HepG2 (cell line): ENCODE results near the gene LRRC27. TPM values are rescaled to one million over a fixed set of nuclear protein-coding genes. Genes with fewer than 3 reads are reported as not detected.
A peak's percentile ranks its signal among the peaks of the same experiment; 100 is the strongest.

Experiments
- ATAC-seq: fragments of 200-7000 bp; cut with Tn5 transposase; 3 replicates; pipeline ENCODE4 v1.9.1; 2020; ENCODE audit warnings: mild to moderate bottlenecking, moderate library complexity
- BruUV-seq: library from RNA; stranded (reverse); fragments of 400-500 nt; replicated peaks from 2 replicates; lab custom pipeline; 2021; lab: Mats Ljungman, UMichigan
- CTCF ChIA-PET: fragments of 300-600 bp; formaldehyde crosslinking; extraction: SDS; loops from one replicate; lab custom pipeline; 2021; ENCODE audit warnings: low total read pairs, inconsistent platforms, low intra/inter-chr PET ratio; lab: Yijun Ruan, JAX
- POLR2A ChIA-PET: fragments of 350-600 bp; sonication (Branson Sonifier 250); formaldehyde crosslinking; loops from one replicate; lab custom pipeline; 2020; ENCODE audit warnings: antibody characterized with exemption, inconsistent platforms; lab: Yijun Ruan, JAX
- DNase-seq: peaks from one replicate; pipeline ENCODE4 v3.0.0-alpha.2; 2015; ENCODE audit warnings: low spot score
- FAIRE-seq: peaks from 3 replicates; lab custom pipeline; 2011; peaks lifted over from hg19 to GRCh38; lab: Jason Lieb, UNC
- H2AFZ ChIP-seq: one replicate; pipeline ENCODE4 v1.6.1; 2011; ENCODE audit warnings: low read length, inconsistent platforms
- H3K27ac ChIP-seq: fragments of 300-600 bp; 3 replicates; pipeline ENCODE4 v1.8.0; 2011; ENCODE audit warnings: mixed run types, mild to moderate bottlenecking, mixed read lengths, low read length, inconsistent platforms; ENCODE audit not compliant: insufficient read depth; ENCODE audit errors: extremely low read length
- H3K27me3 ChIP-seq, 2 experiments: fragments of 200-600 bp in 1 of 2; 2 replicates in 1 of 2; 3 replicates in 1 of 2; pipeline versions ENCODE4 v1.6.0 to v1.8.0; 2011; ENCODE audit warnings: low read length in 2 of 2, mild to moderate bottlenecking in 2 of 2, moderate library complexity in 2 of 2, inconsistent platforms in 1 of 2; ENCODE audit not compliant: insufficient read depth in 2 of 2, control insufficient read depth in 1 of 2
- H3K36me3 ChIP-seq, 2 experiments: fragments of 200-600 bp in 1 of 2; replicated peaks in 1 of 2; 2 replicates in 1 of 2; 3 replicates in 1 of 2; pipeline versions ENCODE4 v1.5.1 to v1.8.0; 2011; ENCODE audit warnings: low read length in 2 of 2, inconsistent platforms in 1 of 2; ENCODE audit not compliant: insufficient read depth in 2 of 2, control insufficient read depth in 1 of 2
- H3K4me1 ChIP-seq: 2 replicates; pipeline ENCODE4 v1.5.1; 2012; ENCODE audit warnings: low read length, inconsistent platforms; ENCODE audit not compliant: insufficient read depth
- H3K4me2 ChIP-seq: 2 replicates; pipeline ENCODE4 v1.6.0; 2011; ENCODE audit warnings: low read depth, low read length, inconsistent platforms
- H3K4me3 ChIP-seq, 3 experiments: fragments of 200-600 bp in 1 of 3; sonication (generic), shearing (Covaris generic) in 1 of 3; replicated peaks in 1 of 3; 2 replicates each; pipeline ENCODE4 v1.5.1; 2011 to 2016; ENCODE audit warnings: low read length in 3 of 3, inconsistent platforms in 2 of 3, low read depth in 2 of 3, mild to moderate bottlenecking in 2 of 3, control low read depth in 1 of 3, mixed read lengths in 1 of 3; ENCODE audit not compliant: insufficient read depth in 1 of 3
- H3K79me2 ChIP-seq: one replicate; pipeline ENCODE4 v1.6.1; 2011; ENCODE audit warnings: low read length, inconsistent platforms; ENCODE audit not compliant: insufficient read depth
- H3K9ac ChIP-seq: 2 replicates; pipeline ENCODE4 v1.6.0; 2011; ENCODE audit warnings: mild to moderate bottlenecking, low read depth, low read length, inconsistent platforms; ENCODE audit not compliant: insufficient read depth
- H3K9me3 ChIP-seq: 2 replicates; pipeline ENCODE4 v1.5.1; 2012; ENCODE audit warnings: mild to moderate bottlenecking, low read length
- H4K20me1 ChIP-seq: 2 replicates; pipeline ENCODE4 v1.6.0; 2011; ENCODE audit warnings: inconsistent platforms, mild to moderate bottlenecking, low read length, moderate library complexity; ENCODE audit not compliant: insufficient read depth
- CCAR2 ChIP-seq: fragments of 200-400 bp; formaldehyde crosslinking; optimal IDR thresholded peaks from 2 replicates; pipeline ENCODE3; 2018; ENCODE audit warnings: low read depth, mild to moderate bottlenecking, low read length, moderate library complexity
- HDAC2 ChIP-seq: sonication (generic); formaldehyde crosslinking; IDR thresholded peaks from 2 replicates; pipeline ENCODE4 v1.4.0; 2020; ENCODE audit warnings: missing genetic modification reagents
- WGBS: methylation state at CpG from one replicate; pipeline ENCODE4 v1.1.6; 2017; ENCODE audit warnings: low lambda C conversion rate; 5-methylcytosine and 5-hydroxymethylcytosine counted together
- in situ Hi-C: cut with HindIII; loops from 2 replicates; pipeline ENCODE4 v1.10.0; 2017; ENCODE audit warnings: low pct_unique_long_range_greater_than_20kb; ENCODE audit not compliant: extremely low pct_ligation_motif_present
- intact Hi-C: fragments of 100-400 bp; cut with micrococcal nuclease; formaldehyde crosslinking; loops from one replicate; pipeline ENCODE4 v1.10.0; 2022; ENCODE audit not compliant: unreplicated experiment
- polyA plus RNA-seq, 8 experiments: library from polyadenylated mRNA; depleted of rRNA in 3 of 8; stranded (reverse) in 7 of 8; unstranded in 1 of 8; fragments of >200 nt; fragmentation: Illumina TruSeq in 4 of 8; extraction: Trizol in 4 of 8; gene quantifications; 2 replicates each; pipeline versions ENCODE4 v1.2.1 to v1.2.3, GENCODE V29; 2011 to 2016; ENCODE audit warnings: low read depth in 4 of 8, missing spikeins in 1 of 8, mixed read lengths in 1 of 8; ENCODE audit not compliant: insufficient read depth in 1 of 8
- total RNA-seq, 5 experiments: library from RNA; depleted of rRNA; stranded (reverse); fragments of >200 nt; fragmentation: Illumina TruSeq; extraction: Trizol; gene quantifications; 2 replicates each; pipeline ENCODE4 v1.2.3, GENCODE V29; 2016; ENCODE audit warnings: low read depth in 1 of 5
- TF ChIP-seq, protein P1 (sequence below): sonication (generic); formaldehyde crosslinking; IDR thresholded peaks from 2 replicates; pipeline ENCODE4 v1.4.0; 2020; ENCODE audit warnings: low read depth, mild to moderate bottlenecking, missing genetic modification reagents
- TF ChIP-seq, protein P2 (sequence below): IDR thresholded peaks from 2 replicates; pipeline ENCODE4 v1.6.1; 2016
- TF ChIP-seq, protein P3 (sequence below): sonication (generic); formaldehyde crosslinking; IDR thresholded peaks from 2 replicates; pipeline ENCODE4 v1.8.1; 2023; ENCODE audit warnings: mild to moderate bottlenecking, moderate library complexity, missing genetic modification reagents

The LRRC27 gene
- total and polyA plus RNA-seq, 2 of the 13 experiments (the other 11 are each of a cell fraction or from before 2014, with no cell fraction given) = 4.2 to 4.6 TPM

DNA sequence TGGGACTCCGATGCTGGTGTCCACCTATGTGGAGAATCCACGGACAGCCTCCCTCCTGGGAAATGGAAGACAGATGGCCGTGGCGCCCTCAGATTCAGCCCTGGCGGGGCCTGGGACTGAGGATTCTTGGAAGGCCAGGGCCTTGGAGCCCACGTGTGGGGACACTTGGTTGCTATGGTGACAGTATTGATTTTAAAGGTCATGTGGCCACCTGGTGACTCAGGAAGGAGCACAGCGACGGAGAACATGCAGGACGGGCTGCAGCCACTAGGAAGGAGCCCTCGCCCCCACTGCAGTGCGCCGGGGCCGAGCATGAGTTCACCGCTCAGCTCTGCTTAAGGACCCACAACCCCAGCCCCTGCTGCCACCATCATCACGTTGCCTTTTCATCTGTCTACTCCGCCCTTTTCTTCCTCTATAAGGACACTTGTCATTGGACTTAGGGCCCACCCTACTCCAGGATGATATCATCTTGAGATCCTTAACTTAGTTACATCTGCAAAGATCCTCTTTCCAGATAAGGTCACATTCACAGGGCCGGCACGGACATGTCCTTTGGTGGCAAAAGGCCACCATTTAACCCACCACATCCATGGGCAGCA, 20.6 kb upstream of the LRRC27 start (continued):
- TF ChIP-seq, protein P1, sequence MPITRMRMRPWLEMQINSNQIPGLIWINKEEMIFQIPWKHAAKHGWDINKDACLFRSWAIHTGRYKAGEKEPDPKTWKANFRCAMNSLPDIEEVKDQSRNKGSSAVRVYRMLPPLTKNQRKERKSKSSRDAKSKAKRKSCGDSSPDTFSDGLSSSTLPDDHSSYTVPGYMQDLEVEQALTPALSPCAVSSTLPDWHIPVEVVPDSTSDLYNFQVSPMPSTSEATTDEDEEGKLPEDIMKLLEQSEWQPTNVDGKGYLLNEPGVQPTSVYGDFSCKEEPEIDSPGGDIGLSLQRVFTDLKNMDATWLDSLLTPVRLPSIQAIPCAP = no peak
- TF ChIP-seq, protein P2, sequence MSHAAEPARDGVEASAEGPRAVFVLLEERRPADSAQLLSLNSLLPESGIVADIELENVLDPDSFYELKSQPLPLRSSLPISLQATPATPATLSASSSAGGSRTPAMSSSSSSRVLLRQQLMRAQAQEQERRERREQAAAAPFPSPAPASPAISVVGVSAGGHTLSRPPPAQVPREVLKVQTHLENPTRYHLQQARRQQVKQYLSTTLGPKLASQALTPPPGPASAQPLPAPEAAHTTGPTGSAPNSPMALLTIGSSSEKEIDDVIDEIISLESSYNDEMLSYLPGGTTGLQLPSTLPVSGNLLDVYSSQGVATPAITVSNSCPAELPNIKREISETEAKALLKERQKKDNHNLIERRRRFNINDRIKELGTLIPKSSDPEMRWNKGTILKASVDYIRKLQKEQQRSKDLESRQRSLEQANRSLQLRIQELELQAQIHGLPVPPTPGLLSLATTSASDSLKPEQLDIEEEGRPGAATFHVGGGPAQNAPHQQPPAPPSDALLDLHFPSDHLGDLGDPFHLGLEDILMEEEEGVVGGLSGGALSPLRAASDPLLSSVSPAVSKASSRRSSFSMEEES (CRISPR knock-in tag) = peak; percentile 84
- peak; percentile 52; the same call in 1 of the 2 replicates for TF ChIP-seq HDAC2
- TF ChIP-seq, protein P3, sequence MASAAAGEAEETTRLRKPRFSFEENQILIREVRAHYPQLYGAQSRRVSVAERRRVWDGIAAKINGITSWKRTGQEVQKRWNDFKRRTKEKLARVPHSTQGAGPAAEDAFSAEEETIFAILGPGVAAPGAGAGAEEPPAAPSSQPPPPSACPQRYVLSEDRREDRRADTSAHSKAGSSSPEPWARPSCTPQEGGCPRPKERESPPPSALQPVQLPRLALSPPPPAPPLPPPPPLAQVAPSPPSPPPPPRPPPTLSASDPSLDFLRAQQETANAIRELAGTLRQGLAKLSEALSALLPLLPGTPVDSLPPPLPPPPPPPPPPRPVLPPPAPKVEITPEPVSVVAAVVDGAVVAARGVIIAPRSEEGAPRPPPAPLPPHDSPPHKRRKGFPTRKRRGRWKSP (CRISPR knock-in tag) = 0 out of 2 replicates have a peak, but pooled peaks have one; percentile 36
- TF ChIP-seq, all 625 proteins: peak for 62

DNA sequence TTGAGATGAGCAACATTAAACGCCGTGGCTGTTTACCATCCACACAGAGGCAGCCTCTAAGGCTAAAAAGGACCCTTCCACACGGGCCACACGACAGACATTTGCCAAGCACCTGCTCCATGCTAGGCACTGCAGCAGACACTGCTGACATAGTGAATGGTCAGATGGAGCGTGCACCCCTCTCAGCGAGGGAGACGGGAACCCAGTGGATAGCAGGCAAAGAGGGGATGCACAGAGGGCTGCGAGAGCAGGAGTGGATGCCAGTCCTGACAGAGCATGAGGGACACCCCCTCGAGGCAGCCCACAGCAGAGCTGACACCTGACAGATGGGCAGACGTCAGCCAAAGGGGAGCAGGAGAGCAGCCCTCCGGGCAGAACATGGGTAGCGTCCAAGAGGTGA, 18.7 kb upstream of the LRRC27 start:
- H3K27me3 ChIP-seq = peaks cover 0 to 12% of the 10 kb centered on the region in 2 experiments; a peak in 2 of 5 replicates
- no peak overlapping the region for H2AFZ ChIP-seq
- WGBS = 64% methylated on average over 10 of the region's 12 CpGs
- H3K9ac ChIP-seq = no peak overlapping the region
- no peak overlapping the region for H3K4me3 ChIP-seq
- TF ChIP-seq CCAR2 = no peak
- TF ChIP-seq, all 625 proteins: peak for 0
- no peak overlapping the region for H3K4me2 ChIP-seq
- BruUV-seq = no TSS peak
- ATAC-seq (no peak), DNase-seq (no peak), FAIRE-seq (no peak)
- no peaks in the 10 kb centered on the region for H3K36me3 ChIP-seq
- intact Hi-C loops = no loop called here
- H3K27ac ChIP-seq = no peak overlapping the region
- in situ Hi-C loops = no loop called here
- no peaks in the 10 kb centered on the region for H4K20me1 ChIP-seq
- ChIA-PET POLR2A (no interaction called here), CTCF (no interaction called here)
- H3K4me1 ChIP-seq = peaks cover 53% of the 10 kb centered on the region
- H3K9me3 ChIP-seq = no peaks in the 10 kb centered on the region
- H3K79me2 ChIP-seq = no peaks in the 10 kb centered on the region
